HL-60 (cell line): Measurements from ENCODE around the gene NEDD8.
A peak's percentile ranks its signal among the peaks of the same experiment; 100 is the strongest.

Experiments used
- DNase-seq, 2 experiments: peaks; one replicate each; pipeline ENCODE4 v3.0.0-alpha.2; 2010 to 2020; ENCODE audit warnings: low read depth in 1 of 2, low spot score in 1 of 2
- H3K27ac ChIP-seq: fragments of 250-450 bp; sonication (Bioruptor Pico); replicated peaks from 2 replicates; pipeline ENCODE4 v1.5.1; 2020; ENCODE audit warnings: mild to moderate bottlenecking, moderate library complexity
- H3K27me3 ChIP-seq: fragments of 250-450 bp; sonication (Bioruptor Pico); 2 replicates; pipeline ENCODE4 v1.5.1; 2021; ENCODE audit warnings: mild to moderate bottlenecking, moderate library complexity; ENCODE audit not compliant: insufficient read depth, poor library complexity, severe bottlenecking
- H3K4me3 ChIP-seq: replicated peaks from 2 replicates; pipeline ENCODE4 v1.5.1; 2011; ENCODE audit warnings: mild to moderate bottlenecking, control low read depth, low read length; ENCODE audit not compliant: insufficient read depth
- GABPA ChIP-seq: IDR thresholded peaks from 2 replicates; pipeline ENCODE4 v1.6.1; 2012; ENCODE audit warnings: low read depth
- POLR2AphosphoS5 ChIP-seq: IDR thresholded peaks from 2 replicates; pipeline ENCODE4 v1.6.1; 2012; ENCODE audit warnings: low read depth
- SPI1 ChIP-seq: IDR thresholded peaks from 2 replicates; pipeline ENCODE4 v1.6.1; 2012; ENCODE audit warnings: low read depth, mild to moderate bottlenecking, borderline replicate concordance
- TF ChIP-seq, protein P1 (sequence below): IDR thresholded peaks from one replicate; pipeline ENCODE4 v1.5.1; 2011; ENCODE audit warnings: low read length, control low read depth, inconsistent platforms; ENCODE audit not compliant: insufficient read depth
- TF ChIP-seq, protein P2 (sequence below): IDR thresholded peaks from 2 replicates; pipeline ENCODE4 v1.6.1; 2012; ENCODE audit warnings: low read depth; ENCODE audit not compliant: insufficient replicate concordance

NEDD8 gene

DNA sequence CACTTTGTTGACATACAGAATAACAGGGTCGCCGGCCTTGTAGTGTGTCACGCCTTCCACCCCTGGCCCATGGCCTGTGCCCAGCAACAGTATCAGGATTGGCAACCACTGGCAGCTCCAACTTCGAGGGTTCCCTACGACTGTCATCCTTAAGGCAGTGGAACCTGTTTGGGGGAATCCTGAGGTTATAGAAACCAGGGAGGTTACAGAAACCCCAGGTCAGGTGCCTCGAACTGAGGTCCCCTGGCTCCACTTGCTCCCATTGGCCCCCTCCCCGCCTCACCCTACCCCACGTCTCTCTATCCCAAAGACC lies 37.3 kb downstream of the NEDD8 start:
- no peaks in the 10 kb centered on the region for H3K27me3 ChIP-seq
- no peak for DNase-seq
- TF ChIP-seq POLR2AphosphoS5, result no peak
- TF ChIP-seq, protein P1, sequence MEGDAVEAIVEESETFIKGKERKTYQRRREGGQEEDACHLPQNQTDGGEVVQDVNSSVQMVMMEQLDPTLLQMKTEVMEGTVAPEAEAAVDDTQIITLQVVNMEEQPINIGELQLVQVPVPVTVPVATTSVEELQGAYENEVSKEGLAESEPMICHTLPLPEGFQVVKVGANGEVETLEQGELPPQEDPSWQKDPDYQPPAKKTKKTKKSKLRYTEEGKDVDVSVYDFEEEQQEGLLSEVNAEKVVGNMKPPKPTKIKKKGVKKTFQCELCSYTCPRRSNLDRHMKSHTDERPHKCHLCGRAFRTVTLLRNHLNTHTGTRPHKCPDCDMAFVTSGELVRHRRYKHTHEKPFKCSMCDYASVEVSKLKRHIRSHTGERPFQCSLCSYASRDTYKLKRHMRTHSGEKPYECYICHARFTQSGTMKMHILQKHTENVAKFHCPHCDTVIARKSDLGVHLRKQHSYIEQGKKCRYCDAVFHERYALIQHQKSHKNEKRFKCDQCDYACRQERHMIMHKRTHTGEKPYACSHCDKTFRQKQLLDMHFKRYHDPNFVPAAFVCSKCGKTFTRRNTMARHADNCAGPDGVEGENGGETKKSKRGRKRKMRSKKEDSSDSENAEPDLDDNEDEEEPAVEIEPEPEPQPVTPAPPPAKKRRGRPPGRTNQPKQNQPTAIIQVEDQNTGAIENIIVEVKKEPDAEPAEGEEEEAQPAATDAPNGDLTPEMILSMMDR, result no peak
- TF ChIP-seq, protein P2, sequence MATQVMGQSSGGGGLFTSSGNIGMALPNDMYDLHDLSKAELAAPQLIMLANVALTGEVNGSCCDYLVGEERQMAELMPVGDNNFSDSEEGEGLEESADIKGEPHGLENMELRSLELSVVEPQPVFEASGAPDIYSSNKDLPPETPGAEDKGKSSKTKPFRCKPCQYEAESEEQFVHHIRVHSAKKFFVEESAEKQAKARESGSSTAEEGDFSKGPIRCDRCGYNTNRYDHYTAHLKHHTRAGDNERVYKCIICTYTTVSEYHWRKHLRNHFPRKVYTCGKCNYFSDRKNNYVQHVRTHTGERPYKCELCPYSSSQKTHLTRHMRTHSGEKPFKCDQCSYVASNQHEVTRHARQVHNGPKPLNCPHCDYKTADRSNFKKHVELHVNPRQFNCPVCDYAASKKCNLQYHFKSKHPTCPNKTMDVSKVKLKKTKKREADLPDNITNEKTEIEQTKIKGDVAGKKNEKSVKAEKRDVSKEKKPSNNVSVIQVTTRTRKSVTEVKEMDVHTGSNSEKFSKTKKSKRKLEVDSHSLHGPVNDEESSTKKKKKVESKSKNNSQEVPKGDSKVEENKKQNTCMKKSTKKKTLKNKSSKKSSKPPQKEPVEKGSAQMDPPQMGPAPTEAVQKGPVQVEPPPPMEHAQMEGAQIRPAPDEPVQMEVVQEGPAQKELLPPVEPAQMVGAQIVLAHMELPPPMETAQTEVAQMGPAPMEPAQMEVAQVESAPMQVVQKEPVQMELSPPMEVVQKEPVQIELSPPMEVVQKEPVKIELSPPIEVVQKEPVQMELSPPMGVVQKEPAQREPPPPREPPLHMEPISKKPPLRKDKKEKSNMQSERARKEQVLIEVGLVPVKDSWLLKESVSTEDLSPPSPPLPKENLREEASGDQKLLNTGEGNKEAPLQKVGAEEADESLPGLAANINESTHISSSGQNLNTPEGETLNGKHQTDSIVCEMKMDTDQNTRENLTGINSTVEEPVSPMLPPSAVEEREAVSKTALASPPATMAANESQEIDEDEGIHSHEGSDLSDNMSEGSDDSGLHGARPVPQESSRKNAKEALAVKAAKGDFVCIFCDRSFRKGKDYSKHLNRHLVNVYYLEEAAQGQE, result no peak
- no peak for TF ChIP-seq GABPA
- no peak for TF ChIP-seq SPI1
- peak overlapping the region; percentile 79 for H3K4me3 ChIP-seq
- peak overlapping the region; percentile 99 for H3K27ac ChIP-seq

DNA sequence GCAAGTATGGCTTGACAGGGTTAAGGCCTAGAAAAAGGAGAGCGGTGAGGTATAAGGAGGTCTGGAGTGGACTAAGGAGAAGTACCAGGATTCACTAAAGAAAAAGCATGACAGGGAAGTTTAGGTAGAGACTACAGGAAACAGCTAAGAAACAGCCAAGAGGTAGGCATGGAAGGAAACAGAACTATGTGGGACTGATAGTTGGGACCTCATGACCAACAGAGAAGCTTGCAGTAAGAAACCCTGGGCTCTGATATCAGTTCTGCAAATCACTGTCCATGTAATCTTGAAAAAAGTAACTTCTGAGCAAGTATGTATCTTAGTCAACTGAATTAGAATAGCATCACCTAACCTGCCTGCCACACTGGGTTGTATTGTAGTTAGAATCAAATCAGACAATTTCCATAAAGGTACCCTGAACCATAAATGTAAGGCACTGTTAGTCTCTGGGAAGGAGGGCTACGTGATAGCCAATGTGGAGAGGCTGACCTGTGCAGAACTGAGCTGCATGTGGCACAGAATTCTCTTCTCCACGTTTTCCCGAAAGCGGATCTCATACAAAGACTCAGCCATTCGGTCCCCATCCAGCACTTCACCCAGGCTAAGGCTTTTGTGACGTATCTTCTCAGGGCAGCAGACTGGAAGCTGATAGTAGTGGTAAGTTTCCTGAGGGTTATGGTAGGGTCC lies 37.8 kb downstream of the NEDD8 start:
- no peak for DNase-seq
- no peak overlapping the region; the same call in 1 of the 2 replicates for H3K27ac ChIP-seq
- no peak for TF ChIP-seq SPI1
- no peak for TF ChIP-seq POLR2AphosphoS5
- TF ChIP-seq, protein P2, result no peak
- no peak for TF ChIP-seq GABPA
- TF ChIP-seq, protein P1, result no peak
- H3K4me3 ChIP-seq, result peak overlapping the region; percentile 79
- no peaks in the 10 kb centered on the region for H3K27me3 ChIP-seq

DNA sequence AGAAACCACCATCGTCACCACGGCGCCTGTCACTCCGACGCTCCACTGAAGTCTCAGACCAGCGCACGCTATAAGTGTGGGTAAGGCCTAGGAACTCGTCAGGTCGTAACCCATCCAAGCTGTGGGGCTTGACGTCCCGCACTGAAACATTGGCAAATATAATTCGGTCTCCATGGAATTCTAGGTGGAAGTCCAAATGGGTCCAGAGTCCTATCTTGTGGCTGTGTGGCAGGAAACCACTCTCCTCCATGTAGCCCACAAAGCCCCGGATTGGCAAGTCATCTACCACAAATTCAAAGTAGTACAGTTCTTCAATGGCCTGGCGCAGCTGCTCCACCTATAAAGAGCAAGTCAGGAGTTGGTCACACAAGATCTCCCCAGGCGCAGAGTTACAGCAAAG lies 39.2 kb downstream of the NEDD8 start:
- TF ChIP-seq, protein P2, result no peak
- TF ChIP-seq SPI1, result no peak
- no peak overlapping the region for H3K4me3 ChIP-seq
- DNase-seq, result no peak
- no peak overlapping the region for H3K27ac ChIP-seq
- no peaks in the 10 kb centered on the region for H3K27me3 ChIP-seq

DNA sequence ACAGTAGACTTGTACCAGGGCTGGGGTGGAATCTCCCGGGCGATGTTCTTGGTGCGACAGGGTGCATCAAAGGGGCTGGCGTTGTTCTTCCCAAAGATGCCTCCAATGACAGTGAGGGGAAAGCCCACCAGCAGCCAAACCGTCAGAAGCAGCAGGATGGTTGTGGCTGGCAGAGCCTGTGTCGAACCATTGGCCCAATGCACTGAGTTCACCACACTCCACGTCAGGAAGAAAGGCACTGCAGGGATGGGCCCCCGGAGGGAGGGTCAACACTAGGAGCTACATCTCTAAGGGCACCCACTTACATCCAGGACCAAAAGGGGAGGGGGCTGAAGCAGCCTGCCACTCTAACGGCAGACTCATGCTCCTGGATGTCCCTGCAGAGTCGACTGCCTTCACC lies 41.8 kb downstream of the NEDD8 start:
- TF ChIP-seq, protein P2, result no peak
- TF ChIP-seq GABPA, result no peak
- Histone ChIP-seq H3K27me3 (no peaks in the 10 kb centered on the region), H3K27ac (no peak overlapping the region), H3K4me3 (no peak overlapping the region)
- no peak for DNase-seq
